ENCODE data around the gene DHX30.

DHX30 gene

DNA sequence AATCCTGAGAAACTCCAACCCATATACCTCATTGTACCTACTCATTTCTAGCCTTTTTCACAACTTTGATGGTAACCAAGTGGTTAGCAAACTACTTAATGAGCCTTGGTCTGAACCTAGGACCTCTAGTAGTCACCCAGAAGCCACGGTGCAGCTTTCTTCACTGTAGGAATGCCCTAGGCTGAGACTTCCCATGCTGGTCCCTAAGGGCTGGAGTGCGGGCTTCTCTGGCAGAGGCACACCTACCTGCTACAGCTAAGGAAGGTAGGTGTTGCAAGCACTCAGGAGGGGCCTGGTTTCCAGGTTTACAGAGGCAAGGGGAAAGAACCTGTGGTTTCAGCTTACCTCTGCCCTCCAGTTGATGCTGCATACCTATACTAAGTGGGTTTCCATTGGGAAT, 65.4 kb downstream of the DHX30 start (continued):
- TF ChIP-seq, protein P1, sequence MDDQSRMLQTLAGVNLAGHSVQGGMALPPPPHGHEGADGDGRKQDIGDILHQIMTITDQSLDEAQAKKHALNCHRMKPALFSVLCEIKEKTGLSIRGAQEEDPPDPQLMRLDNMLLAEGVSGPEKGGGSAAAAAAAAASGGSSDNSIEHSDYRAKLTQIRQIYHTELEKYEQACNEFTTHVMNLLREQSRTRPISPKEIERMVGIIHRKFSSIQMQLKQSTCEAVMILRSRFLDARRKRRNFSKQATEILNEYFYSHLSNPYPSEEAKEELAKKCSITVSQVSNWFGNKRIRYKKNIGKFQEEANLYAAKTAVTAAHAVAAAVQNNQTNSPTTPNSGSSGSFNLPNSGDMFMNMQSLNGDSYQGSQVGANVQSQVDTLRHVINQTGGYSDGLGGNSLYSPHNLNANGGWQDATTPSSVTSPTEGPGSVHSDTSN (CRISPR knock-in tag; IDR thresholded peaks at IDR 0.05): no peak
- TF ChIP-seq, protein P2, sequence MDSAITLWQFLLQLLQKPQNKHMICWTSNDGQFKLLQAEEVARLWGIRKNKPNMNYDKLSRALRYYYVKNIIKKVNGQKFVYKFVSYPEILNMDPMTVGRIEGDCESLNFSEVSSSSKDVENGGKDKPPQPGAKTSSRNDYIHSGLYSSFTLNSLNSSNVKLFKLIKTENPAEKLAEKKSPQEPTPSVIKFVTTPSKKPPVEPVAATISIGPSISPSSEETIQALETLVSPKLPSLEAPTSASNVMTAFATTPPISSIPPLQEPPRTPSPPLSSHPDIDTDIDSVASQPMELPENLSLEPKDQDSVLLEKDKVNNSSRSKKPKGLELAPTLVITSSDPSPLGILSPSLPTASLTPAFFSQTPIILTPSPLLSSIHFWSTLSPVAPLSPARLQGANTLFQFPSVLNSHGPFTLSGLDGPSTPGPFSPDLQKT (IDR thresholded peaks at IDR 0.05; ENCODE audit: borderline replicate concordance, low read depth, low read length): no peak
- TF ChIP-seq, protein P3, sequence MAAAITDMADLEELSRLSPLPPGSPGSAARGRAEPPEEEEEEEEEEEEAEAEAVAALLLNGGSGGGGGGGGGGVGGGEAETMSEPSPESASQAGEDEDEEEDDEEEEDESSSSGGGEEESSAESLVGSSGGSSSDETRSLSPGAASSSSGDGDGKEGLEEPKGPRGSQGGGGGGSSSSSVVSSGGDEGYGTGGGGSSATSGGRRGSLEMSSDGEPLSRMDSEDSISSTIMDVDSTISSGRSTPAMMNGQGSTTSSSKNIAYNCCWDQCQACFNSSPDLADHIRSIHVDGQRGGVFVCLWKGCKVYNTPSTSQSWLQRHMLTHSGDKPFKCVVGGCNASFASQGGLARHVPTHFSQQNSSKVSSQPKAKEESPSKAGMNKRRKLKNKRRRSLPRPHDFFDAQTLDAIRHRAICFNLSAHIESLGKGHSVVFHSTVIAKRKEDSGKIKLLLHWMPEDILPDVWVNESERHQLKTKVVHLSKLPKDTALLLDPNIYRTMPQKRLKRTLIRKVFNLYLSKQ (tag by site-specific recombination; IDR thresholded peaks at IDR 0.05; ENCODE audit: borderline replicate concordance): no peak
- TF ChIP-seq ZNF16 (tag by site-specific recombination; IDR thresholded peaks at IDR 0.05; ENCODE audit: low read depth): no peak
- TF ChIP-seq ZNF404 (tag by site-specific recombination; IDR thresholded peaks at IDR 0.05): no peak
- TF ChIP-seq, protein P4, sequence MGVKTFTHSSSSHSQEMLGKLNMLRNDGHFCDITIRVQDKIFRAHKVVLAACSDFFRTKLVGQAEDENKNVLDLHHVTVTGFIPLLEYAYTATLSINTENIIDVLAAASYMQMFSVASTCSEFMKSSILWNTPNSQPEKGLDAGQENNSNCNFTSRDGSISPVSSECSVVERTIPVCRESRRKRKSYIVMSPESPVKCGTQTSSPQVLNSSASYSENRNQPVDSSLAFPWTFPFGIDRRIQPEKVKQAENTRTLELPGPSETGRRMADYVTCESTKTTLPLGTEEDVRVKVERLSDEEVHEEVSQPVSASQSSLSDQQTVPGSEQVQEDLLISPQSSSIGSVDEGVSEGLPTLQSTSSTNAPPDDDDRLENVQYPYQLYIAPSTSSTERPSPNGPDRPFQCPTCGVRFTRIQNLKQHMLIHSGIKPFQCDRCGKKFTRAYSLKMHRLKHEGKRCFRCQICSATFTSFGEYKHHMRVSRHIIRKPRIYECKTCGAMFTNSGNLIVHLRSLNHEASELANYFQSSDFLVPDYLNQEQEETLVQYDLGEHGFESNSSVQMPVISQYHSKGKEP (tag by site-specific recombination; IDR thresholded peaks at IDR 0.05): no peak

DNA sequence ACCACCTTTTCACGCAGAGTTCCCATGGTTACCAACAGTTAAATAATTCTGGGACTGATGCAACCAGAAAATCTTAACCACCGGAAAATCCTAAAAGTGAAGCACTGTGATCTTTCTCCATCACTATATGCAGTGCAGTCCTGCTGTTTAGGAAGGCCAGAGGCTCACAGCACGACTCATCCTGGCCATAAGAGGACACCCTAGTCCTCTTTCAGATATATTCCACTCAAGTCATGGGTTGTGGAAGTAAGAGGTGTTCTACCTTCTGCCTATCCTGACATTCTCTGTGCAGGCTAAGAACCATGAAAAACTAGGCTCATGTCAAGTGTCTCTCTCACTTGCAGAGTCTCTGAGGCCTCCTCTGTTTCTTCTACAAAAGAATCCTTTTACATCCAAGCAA, 67.2 kb downstream of the DHX30 start:
- Histone ChIP-seq H3K36me3 (ENCODE audit: control insufficient read depth in 2 of 2, insufficient read depth in 1 of 2, low read length in 2 of 2) (peaks cover 0 to 82% of the 10 kb centered on the region in 2 experiments; a peak in 2 of 3 replicates), H3K9me3 (ENCODE audit: control insufficient read depth, insufficient read depth, low read depth, low read length) (no peaks in the 10 kb centered on the region), H3K4me1 (ENCODE audit: control insufficient read depth, insufficient read depth, low read length) (no peaks in the 10 kb centered on the region), H3K27ac (ENCODE audit: extremely low read depth, low read depth, low read length) (no peak overlapping the region), H3K4me3 (ENCODE audit: low read depth, low read length) (no peak overlapping the region)
- ChIA-PET CTCF (interaction anchor here (0.6 kb wide), 1 partner anchor 235 kb away, joined by 3 read pairs; no protein-coding TSS in a partner anchor), POLR2A (no interaction called here)
- TF ChIP-seq GLI4 (tag by site-specific recombination; IDR thresholded peaks at IDR 0.05): no peak
- TF ChIP-seq ZSCAN30 (tag by site-specific recombination; IDR thresholded peaks at IDR 0.05): no peak
- no peak for TF ChIP-seq ZBTB20 (tag by site-specific recombination; IDR thresholded peaks at IDR 0.05)
- no peak for TF ChIP-seq ZNF223 (tag by site-specific recombination; IDR thresholded peaks at IDR 0.05)
- TF ChIP-seq ZNF626 (tag by site-specific recombination; IDR thresholded peaks at IDR 0.05): no peak
- no peak for TF ChIP-seq ZNF768 (tag by site-specific recombination; IDR thresholded peaks at IDR 0.05)
- TF ChIP-seq GLIS1 (tag by site-specific recombination; IDR thresholded peaks at IDR 0.05): no peak
- TF ChIP-seq, protein P5, sequence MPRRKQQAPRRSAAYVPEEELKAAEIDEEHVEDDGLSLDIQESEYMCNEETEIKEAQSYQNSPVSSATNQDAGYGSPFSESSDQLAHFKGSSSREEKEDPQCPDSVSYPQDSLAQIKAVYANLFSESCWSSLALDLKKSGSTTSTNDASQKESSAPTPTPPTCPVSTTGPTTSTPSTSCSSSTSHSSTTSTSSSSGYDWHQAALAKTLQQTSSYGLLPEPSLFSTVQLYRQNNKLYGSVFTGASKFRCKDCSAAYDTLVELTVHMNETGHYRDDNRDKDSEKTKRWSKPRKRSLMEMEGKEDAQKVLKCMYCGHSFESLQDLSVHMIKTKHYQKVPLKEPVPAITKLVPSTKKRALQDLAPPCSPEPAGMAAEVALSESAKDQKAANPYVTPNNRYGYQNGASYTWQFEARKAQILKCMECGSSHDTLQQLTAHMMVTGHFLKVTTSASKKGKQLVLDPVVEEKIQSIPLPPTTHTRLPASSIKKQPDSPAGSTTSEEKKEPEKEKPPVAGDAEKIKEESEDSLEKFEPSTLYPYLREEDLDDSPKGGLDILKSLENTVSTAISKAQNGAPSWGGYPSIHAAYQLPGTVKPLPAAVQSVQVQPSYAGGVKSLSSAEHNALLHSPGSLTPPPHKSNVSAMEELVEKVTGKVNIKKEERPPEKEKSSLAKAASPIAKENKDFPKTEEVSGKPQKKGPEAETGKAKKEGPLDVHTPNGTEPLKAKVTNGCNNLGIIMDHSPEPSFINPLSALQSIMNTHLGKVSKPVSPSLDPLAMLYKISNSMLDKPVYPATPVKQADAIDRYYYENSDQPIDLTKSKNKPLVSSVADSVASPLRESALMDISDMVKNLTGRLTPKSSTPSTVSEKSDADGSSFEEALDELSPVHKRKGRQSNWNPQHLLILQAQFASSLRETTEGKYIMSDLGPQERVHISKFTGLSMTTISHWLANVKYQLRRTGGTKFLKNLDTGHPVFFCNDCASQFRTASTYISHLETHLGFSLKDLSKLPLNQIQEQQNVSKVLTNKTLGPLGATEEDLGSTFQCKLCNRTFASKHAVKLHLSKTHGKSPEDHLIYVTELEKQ (tag by site-specific recombination; IDR thresholded peaks at IDR 0.05; ENCODE audit: borderline replicate concordance): no peak
- TF ChIP-seq ZNF677 (tag by site-specific recombination; IDR thresholded peaks at IDR 0.05): no peak
- no peak for TF ChIP-seq ZNF157 (tag by site-specific recombination; IDR thresholded peaks at IDR 0.05)
- TF ChIP-seq IKZF3 (tag by site-specific recombination; IDR thresholded peaks at IDR 0.05): no peak
- TF ChIP-seq, protein P6, sequence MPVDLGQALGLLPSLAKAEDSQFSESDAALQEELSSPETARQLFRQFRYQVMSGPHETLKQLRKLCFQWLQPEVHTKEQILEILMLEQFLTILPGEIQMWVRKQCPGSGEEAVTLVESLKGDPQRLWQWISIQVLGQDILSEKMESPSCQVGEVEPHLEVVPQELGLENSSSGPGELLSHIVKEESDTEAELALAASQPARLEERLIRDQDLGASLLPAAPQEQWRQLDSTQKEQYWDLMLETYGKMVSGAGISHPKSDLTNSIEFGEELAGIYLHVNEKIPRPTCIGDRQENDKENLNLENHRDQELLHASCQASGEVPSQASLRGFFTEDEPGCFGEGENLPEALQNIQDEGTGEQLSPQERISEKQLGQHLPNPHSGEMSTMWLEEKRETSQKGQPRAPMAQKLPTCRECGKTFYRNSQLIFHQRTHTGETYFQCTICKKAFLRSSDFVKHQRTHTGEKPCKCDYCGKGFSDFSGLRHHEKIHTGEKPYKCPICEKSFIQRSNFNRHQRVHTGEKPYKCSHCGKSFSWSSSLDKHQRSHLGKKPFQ (tag by site-specific recombination; IDR thresholded peaks at IDR 0.05): no peak
- TF ChIP-seq, protein P7, sequence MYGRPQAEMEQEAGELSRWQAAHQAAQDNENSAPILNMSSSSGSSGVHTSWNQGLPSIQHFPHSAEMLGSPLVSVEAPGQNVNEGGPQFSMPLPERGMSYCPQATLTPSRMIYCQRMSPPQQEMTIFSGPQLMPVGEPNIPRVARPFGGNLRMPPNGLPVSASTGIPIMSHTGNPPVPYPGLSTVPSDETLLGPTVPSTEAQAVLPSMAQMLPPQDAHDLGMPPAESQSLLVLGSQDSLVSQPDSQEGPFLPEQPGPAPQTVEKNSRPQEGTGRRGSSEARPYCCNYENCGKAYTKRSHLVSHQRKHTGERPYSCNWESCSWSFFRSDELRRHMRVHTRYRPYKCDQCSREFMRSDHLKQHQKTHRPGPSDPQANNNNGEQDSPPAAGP (tag by site-specific recombination; IDR thresholded peaks at IDR 0.05): no peak
